Neuron (in vitro differentiated cells): ENCODE measurements around the gene KRT37.
"Not testable (repeated sequence)": the region's sequence is repeated elsewhere in the genome, so short reads cannot be mapped to it uniquely, and the experiment has no call there.

ENCODE experiments used
- H2AFZ ChIP-seq: one replicate; pipeline ENCODE4 v1.6.1; 2013; ENCODE audit warnings: low read depth, mild to moderate bottlenecking, inconsistent platforms, low read length, moderate library complexity
- H3K27me3 ChIP-seq: one replicate; pipeline ENCODE4 v1.6.1; 2013; ENCODE audit warnings: low read length; ENCODE audit not compliant: insufficient read depth
- H3K36me3 ChIP-seq: one replicate; pipeline ENCODE4 v1.6.1; 2013; ENCODE audit warnings: low read length; ENCODE audit not compliant: insufficient read depth
- H3K4me1 ChIP-seq: one replicate; pipeline ENCODE4 v1.6.1; 2013; ENCODE audit warnings: low read length; ENCODE audit not compliant: insufficient read depth
- H3K4me3 ChIP-seq: 2 replicates; pipeline ENCODE4 v1.5.1; 2013; ENCODE audit warnings: mild to moderate bottlenecking, low read length, moderate library complexity
- H3K9me3 ChIP-seq: one replicate; pipeline ENCODE4 v1.6.1; 2013; ENCODE audit warnings: low read length

Gene KRT37

DNA sequence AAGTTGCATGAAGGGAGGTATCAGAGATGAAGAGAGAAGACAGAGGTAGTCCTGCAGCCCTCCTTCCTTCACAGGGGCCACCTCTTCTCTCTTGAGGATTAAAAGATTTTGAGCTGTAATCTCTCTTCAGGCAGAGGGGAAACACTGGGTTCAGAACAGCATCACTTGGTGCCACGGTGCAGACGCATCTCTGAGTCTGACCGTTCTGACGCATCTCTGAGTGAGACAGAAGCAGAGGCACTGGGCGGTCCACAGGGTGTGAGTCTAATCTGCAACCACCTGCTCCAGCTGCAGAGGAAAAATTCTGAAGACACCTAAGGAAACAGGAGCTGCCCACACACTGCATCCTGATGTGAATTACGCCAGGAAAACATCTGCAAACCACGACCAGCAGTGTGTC is 5.3 kb upstream of the KRT37 start:
- H2AFZ ChIP-seq = no peak overlapping the region
- no peaks in the 10 kb centered on the region for H3K27me3 ChIP-seq
- no peaks in the 10 kb centered on the region for H3K9me3 ChIP-seq
- no peaks in the 10 kb centered on the region for H3K4me1 ChIP-seq
- no peak overlapping the region for H3K4me3 ChIP-seq
- H3K36me3 ChIP-seq = no peaks in the 10 kb centered on the region

- Histone ChIP-seq H3K27me3 (no peaks in the 10 kb centered on the region), H3K4me3 (no peak overlapping the region), H3K4me1 (no peaks in the 10 kb centered on the region), H2AFZ (no peak overlapping the region), H3K36me3 (no peaks in the 10 kb centered on the region), H3K9me3 (no peaks in the 10 kb centered on the region)
Observed at GRCh38 chr17:41428591-41429291, 4.4 kb upstream of the KRT37 start.

- H3K9me3 ChIP-seq, H3K4me1 ChIP-seq, H3K36me3 ChIP-seq, H3K4me3 ChIP-seq, H3K27me3 ChIP-seq, H2AFZ ChIP-seq: not testable (repeated sequence)
Observed at GRCh38 chr17:41422586-41422985, 1.8 kb downstream of the KRT37 start.

DNA sequence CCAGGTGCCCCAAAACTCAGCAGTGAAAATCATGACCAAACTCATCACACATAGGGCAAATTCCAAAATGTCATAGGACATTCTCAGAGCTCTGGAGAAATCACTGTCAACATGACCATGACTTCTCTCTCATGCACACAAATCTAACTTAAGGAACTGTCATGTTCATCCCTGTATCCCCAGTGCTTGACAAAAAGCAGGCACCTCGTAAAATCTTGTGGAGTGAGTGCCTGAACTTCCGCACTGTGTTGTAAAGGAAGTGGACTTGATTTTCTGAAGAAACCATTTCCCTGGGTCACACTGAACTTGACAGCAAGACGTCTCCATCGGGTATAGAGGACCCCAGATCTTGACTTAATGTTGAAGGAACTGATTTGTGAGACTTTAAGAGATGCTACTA is 2.8 kb downstream of the KRT37 start:
- Histone ChIP-seq H3K4me1 (no peaks in the 10 kb centered on the region), H3K27me3 (no peaks in the 10 kb centered on the region), H3K4me3 (no peak overlapping the region), H2AFZ (no peak overlapping the region), H3K9me3 (no peaks in the 10 kb centered on the region), H3K36me3 (no peaks in the 10 kb centered on the region)

DNA sequence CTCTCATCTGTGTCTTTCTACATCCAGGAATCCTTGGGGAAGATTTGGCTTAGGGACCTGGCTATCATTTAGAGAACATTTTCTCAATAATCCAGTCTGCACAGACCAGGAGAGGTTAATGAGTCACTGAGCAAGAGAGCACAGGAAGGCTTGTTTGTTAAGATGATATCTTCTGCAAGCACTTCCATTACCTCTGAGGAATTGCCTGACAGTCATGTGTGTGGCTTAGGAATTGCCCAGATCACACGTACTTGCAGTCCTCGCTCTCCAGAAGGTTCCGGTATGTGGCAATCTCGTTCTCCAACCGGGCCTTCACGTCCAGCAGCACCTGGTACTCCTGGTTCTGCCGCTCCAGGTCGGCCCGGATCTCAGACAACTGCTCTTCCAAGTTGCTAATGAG is 3.3 kb downstream of the KRT37 start:
- no peaks in the 10 kb centered on the region for H3K27me3 ChIP-seq
- no peaks in the 10 kb centered on the region for H3K9me3 ChIP-seq
- H3K4me3 ChIP-seq = no peak overlapping the region
- no peaks in the 10 kb centered on the region for H3K4me1 ChIP-seq
- no peak overlapping the region for H2AFZ ChIP-seq
- no peaks in the 10 kb centered on the region for H3K36me3 ChIP-seq

- no peaks in the 10 kb centered on the region for H3K36me3 ChIP-seq
- H3K9me3 ChIP-seq = no peaks in the 10 kb centered on the region
- H2AFZ ChIP-seq = no peak overlapping the region
- H3K4me3 ChIP-seq = no peak overlapping the region
- H3K27me3 ChIP-seq = no peaks in the 10 kb centered on the region
- no peaks in the 10 kb centered on the region for H3K4me1 ChIP-seq
Observed at GRCh38 chr17:41420134-41420533, 4.3 kb downstream of the KRT37 start.

- no peaks in the 10 kb centered on the region for H3K4me1 ChIP-seq
- no peaks in the 10 kb centered on the region for H3K9me3 ChIP-seq
- no peaks in the 10 kb centered on the region for H3K36me3 ChIP-seq
- H2AFZ ChIP-seq = no peak overlapping the region
- no peak overlapping the region for H3K4me3 ChIP-seq
- no peaks in the 10 kb centered on the region for H3K27me3 ChIP-seq
Observed at GRCh38 chr17:41419716-41420115, 4.7 kb downstream of the KRT37 start.

GRCh38 chr17:41418116-41418860 is 6.1 kb downstream of the KRT37 start:
- H3K4me1 ChIP-seq = no peaks in the 10 kb centered on the region
- H3K9me3 ChIP-seq = no peaks in the 10 kb centered on the region
- no peak overlapping the region for H3K4me3 ChIP-seq
- H3K27me3 ChIP-seq = no peaks in the 10 kb centered on the region
- no peak overlapping the region for H2AFZ ChIP-seq
- no peaks in the 10 kb centered on the region for H3K36me3 ChIP-seq

DNA sequence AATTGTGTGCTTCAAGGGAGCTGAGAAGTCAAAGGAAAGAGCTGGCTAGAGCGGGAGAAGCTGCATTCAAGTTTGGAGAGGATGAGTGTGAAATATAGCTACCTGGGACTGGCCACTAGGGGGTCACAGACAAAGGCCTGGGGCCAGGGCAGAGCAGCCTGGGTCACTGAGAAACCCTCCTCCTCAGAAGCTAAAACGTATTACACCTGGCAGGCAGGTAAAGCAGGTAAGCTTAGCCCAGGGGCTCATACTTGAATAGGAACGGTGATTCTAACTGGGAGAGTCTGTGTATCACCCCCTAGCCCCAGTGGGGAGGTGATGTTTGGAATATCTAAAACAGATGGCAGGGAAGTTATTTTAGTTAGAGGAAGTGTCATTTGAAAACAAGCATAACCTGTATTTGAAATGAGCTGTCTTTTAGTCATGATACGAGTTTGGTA is 6.8 kb downstream of the KRT37 start:
- Histone ChIP-seq H3K4me1 (no peaks in the 10 kb centered on the region), H3K4me3 (no peak overlapping the region), H3K36me3 (no peaks in the 10 kb centered on the region), H2AFZ (no peak overlapping the region), H3K27me3 (no peaks in the 10 kb centered on the region), H3K9me3 (no peaks in the 10 kb centered on the region)

GRCh38 chr17:41417127-41417526 is 7.3 kb downstream of the KRT37 start:
- no peaks in the 10 kb centered on the region for H3K27me3 ChIP-seq

GRCh38 chr17:41416479-41416878 is 7.9 kb downstream of the KRT37 start:
- H3K36me3 ChIP-seq = no peaks in the 10 kb centered on the region
- no peak overlapping the region for H2AFZ ChIP-seq
- no peaks in the 10 kb centered on the region for H3K27me3 ChIP-seq
- no peaks in the 10 kb centered on the region for H3K4me1 ChIP-seq
- H3K4me3 ChIP-seq = no peak overlapping the region
- H3K9me3 ChIP-seq = no peaks in the 10 kb centered on the region

More at GRCh38 chr17:41417127-41417526, 7.3 kb downstream of the KRT37 start:
- Histone ChIP-seq H3K36me3 (no peaks in the 10 kb centered on the region), H3K4me1 (no peaks in the 10 kb centered on the region), H3K4me3 (no peak overlapping the region), H2AFZ (no peak overlapping the region), H3K9me3 (no peaks in the 10 kb centered on the region)

- Histone ChIP-seq H2AFZ (no peak overlapping the region), H3K4me1 (no peaks in the 10 kb centered on the region), H3K9me3 (no peaks in the 10 kb centered on the region), H3K36me3 (no peaks in the 10 kb centered on the region), H3K27me3 (no peaks in the 10 kb centered on the region), H3K4me3 (no peak overlapping the region)
Observed at GRCh38 chr17:41415833-41416335, 8.5 kb downstream of the KRT37 start.

DNA sequence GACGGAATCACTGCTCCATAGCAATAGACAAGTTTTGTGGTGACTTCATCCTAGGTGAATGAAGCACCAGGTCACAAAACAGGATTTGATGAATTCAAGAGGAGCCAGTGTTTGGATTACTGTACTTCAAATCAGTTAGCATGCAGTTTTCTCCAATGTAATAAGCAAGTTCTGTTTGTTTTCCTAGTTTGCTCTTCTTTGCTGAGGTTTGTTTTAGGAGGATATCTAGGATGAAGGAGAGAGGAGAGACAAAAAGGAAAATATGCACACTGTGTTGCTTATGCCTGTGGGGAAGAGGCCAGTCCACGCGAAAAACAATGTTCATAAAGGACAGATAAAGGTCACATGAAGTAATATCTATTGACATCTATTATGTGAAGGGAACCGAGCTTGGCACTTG is 9.0 kb downstream of the KRT37 start:
- Histone ChIP-seq H3K36me3 (no peaks in the 10 kb centered on the region), H3K27me3 (no peaks in the 10 kb centered on the region), H3K4me1 (no peaks in the 10 kb centered on the region), H3K9me3 (no peaks in the 10 kb centered on the region), H3K4me3 (no peak overlapping the region), H2AFZ (no peak overlapping the region)
